ENCODE measurements around the gene CDH19. TPM values are rescaled to one million over a fixed set of nuclear protein-coding genes. Genes with fewer than 3 reads are reported as not detected.
A peak's percentile ranks its signal among the peaks of the same experiment; 100 is the strongest.

CDH19 gene
- total RNA-seq, 1 experiment from 2014 or later: not detected

GRCh38 chr18:66641056-66641455 is 37.2 kb upstream of the CDH19 start:
- POLR2A ChIA-PET: no interaction called here
- BruUV-seq (replicated peaks): no TSS peak
- CTCF ChIA-PET: interaction anchor here (0.7 kb wide), 1 partner anchor 911 kb away, joined by 3 read pairs; no protein-coding TSS in a partner anchor
- no peaks in the 10 kb centered on the region for H3K27me3 Mint-ChIP-seq (ENCODE audit: insufficient read depth, unreplicated experiment)
- H3K4me1 Mint-ChIP-seq (ENCODE audit: insufficient read depth, unreplicated experiment): peaks cover 5% of the 10 kb centered on the region
- intact Hi-C loops (cut with micrococcal nuclease): no loop called here
- no peak overlapping the region for H3K4me3 Mint-ChIP-seq (ENCODE audit: unreplicated experiment)
- TF ChIP-seq CTCF (IDR thresholded peaks at IDR 0.05; ENCODE audit: unreplicated experiment): no peak
- no peak for DNase-seq (ENCODE audit: unreplicated experiment)
- peaks cover 8% of the 10 kb centered on the region for H3K9me3 Mint-ChIP-seq (ENCODE audit: unreplicated experiment)
- H3K27ac Mint-ChIP-seq (ENCODE audit: low read depth, unreplicated experiment): peak overlapping the region; percentile 6
- H3K36me3 Mint-ChIP-seq (ENCODE audit: insufficient read depth, unreplicated experiment): no peaks in the 10 kb centered on the region

DNA sequence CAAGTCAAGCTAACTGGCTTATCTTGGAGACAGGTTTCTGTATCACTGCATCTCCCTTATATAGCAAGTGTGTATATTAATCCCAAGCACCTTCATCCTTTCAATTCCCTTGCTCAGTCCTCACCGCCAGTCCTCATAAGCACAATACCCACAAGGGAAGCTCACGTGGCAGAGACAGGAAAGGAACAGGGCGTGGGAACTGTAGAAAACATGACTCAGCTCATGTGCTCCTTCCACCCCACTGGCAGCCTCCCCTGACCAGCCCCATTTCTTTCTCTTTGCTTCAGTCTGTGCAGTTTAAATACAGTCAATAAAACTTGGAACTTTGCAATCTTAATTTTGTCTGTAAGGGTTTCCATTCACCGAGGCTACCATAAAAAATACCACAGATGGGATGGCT is 36.5 kb upstream of the CDH19 start:
- no peaks in the 10 kb centered on the region for H3K36me3 Mint-ChIP-seq (ENCODE audit: insufficient read depth, unreplicated experiment)
- DNase-seq (ENCODE audit: unreplicated experiment): peak; percentile 49
- intact Hi-C loops (cut with micrococcal nuclease): no loop called here
- H3K27ac Mint-ChIP-seq (ENCODE audit: low read depth, unreplicated experiment): peak overlapping the region; percentile 6
- H3K9me3 Mint-ChIP-seq (ENCODE audit: unreplicated experiment): peaks cover 8% of the 10 kb centered on the region
- no TSS peak for BruUV-seq (replicated peaks)
- no peak for TF ChIP-seq CTCF (IDR thresholded peaks at IDR 0.05; ENCODE audit: unreplicated experiment)
- POLR2A ChIA-PET: no interaction called here
- no peaks in the 10 kb centered on the region for H3K27me3 Mint-ChIP-seq (ENCODE audit: insufficient read depth, unreplicated experiment)
- H3K4me1 Mint-ChIP-seq (ENCODE audit: insufficient read depth, unreplicated experiment): peaks cover 5% of the 10 kb centered on the region
- CTCF ChIA-PET: no interaction called here
- no peak overlapping the region for H3K4me3 Mint-ChIP-seq (ENCODE audit: unreplicated experiment)

DNA sequence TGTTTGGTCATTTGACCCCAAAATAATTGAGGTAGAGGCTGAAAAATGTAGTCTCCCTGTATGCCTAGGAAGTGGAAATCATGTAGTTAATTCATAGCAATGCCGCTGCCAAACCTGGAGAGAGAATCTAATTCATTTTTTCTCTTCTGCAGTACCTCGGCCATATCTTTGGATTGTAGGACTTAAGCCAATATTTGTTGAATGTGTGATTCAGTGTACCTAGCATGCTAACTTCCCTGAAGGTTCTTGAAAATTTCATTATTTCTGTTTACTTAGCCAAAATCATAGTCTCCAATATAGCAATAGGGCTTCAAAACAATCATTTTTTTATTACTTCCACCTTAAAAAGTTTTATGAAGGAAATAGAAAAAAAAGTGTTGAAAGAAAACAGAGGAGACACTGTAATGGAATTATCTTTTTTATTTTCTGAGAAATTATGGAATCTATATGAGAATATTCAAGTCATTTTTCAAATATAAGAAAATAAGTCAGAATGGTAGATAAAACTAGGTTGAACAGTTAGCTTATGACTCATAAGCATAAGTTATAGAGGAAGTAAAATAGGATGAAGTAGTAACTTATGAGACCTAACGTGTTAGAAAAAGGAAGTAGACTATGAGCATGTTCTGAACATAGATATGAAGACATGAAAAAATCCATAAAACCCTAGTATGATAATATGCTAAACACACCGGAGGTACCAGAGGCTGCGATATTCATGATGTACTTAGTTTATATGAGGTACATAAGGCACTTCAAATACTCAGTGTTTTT is 35.2 kb upstream of the CDH19 start:
- intact Hi-C loops (cut with micrococcal nuclease): no loop called here
- H3K9me3 Mint-ChIP-seq (ENCODE audit: unreplicated experiment): peaks cover 3% of the 10 kb centered on the region
- H3K4me1 Mint-ChIP-seq (ENCODE audit: insufficient read depth, unreplicated experiment): peaks cover 5% of the 10 kb centered on the region
- no TSS peak for BruUV-seq (replicated peaks)
- H3K36me3 Mint-ChIP-seq (ENCODE audit: insufficient read depth, unreplicated experiment): no peaks in the 10 kb centered on the region
- no peaks in the 10 kb centered on the region for H3K27me3 Mint-ChIP-seq (ENCODE audit: insufficient read depth, unreplicated experiment)
- ChIA-PET CTCF (no interaction called here), POLR2A (no interaction called here)
- no peak overlapping the region for H3K4me3 Mint-ChIP-seq (ENCODE audit: unreplicated experiment)
- no peak overlapping the region for H3K27ac Mint-ChIP-seq (ENCODE audit: low read depth, unreplicated experiment)
- DNase-seq (ENCODE audit: unreplicated experiment): no peak
- TF ChIP-seq CTCF (IDR thresholded peaks at IDR 0.05; ENCODE audit: unreplicated experiment): no peak

DNA sequence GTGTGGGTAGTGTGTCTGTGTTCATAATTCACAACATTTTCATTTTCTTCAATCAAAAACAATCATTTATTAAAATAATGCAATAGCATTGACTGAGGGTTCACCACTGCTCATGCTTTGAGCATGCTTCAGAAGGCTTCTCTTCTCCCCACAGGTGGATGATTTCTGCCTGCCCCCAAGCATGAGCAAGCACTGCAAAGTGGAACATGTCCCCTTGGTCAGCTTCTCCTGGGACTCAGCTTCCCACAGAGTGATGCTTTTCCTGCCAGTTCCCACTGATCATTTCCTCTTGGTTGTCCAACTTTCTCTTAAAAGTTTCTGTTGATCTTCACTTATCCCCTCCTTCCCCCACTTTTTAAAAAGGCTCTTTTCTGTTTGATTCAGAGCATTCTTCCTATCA is 31.5 kb upstream of the CDH19 start:
- H3K36me3 Mint-ChIP-seq (ENCODE audit: insufficient read depth, unreplicated experiment): no peaks in the 10 kb centered on the region
- H3K27me3 Mint-ChIP-seq (ENCODE audit: insufficient read depth, unreplicated experiment): no peaks in the 10 kb centered on the region
- H3K27ac Mint-ChIP-seq (ENCODE audit: low read depth, unreplicated experiment): no peak overlapping the region
- peaks cover 2% of the 10 kb centered on the region for H3K4me1 Mint-ChIP-seq (ENCODE audit: insufficient read depth, unreplicated experiment)
- TF ChIP-seq CTCF (IDR thresholded peaks at IDR 0.05; ENCODE audit: unreplicated experiment): no peak
- ChIA-PET POLR2A (no interaction called here), CTCF (no interaction called here)
- no TSS peak for BruUV-seq (replicated peaks)
- no peak for DNase-seq (ENCODE audit: unreplicated experiment)
- intact Hi-C loops (cut with micrococcal nuclease): no loop called here
- H3K4me3 Mint-ChIP-seq (ENCODE audit: unreplicated experiment): no peak overlapping the region
- H3K9me3 Mint-ChIP-seq (ENCODE audit: unreplicated experiment): peaks cover 1% of the 10 kb centered on the region
